Anterior cingulate cortex (tissue), 58 donors: ENCODE results near the gene ACACA.

Experiments used
- DNase-seq, 58 donors: peaks; one replicate each; lab custom pipeline; 2025; lab: John Stamatoyannopoulos, UW

Gene ACACA

DNA sequence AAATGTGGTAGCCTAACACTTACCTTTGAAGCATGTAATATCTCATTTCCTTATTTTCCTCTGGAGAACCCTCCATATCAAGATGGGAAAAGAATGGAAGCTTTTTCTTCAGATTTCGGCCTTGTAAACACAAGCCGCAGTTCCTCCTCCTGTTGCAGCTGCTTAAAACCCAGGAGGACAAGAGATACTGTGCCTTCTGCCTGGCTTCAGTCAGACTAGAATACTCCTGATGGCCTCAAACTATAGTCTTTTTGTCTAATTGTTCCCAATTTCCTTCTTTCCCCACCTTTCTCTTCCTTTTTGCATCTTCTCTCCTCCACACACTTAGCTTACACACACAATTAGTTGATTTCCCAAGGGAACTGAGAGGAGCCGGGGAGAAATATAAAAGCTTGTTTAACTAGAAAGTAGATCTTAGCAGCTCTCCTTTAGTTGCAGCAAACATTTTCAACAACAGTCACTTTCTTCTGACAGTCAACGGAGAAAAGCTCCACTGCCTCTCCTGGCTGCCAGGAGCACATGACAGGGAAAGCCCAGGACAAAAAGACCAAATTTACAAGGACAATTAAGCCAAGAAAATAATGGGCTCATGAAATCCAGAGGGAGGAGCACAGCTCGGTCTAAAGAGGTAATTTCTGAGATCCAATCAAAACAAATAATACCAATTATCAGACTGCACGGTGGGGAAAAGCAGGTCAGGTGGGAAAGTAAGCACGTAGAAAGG is 107.2 kb downstream of the ACACA start:
- DNase-seq = peak in 21 of 58 donors; percentile 2 to 45 (median 12)

DNA sequence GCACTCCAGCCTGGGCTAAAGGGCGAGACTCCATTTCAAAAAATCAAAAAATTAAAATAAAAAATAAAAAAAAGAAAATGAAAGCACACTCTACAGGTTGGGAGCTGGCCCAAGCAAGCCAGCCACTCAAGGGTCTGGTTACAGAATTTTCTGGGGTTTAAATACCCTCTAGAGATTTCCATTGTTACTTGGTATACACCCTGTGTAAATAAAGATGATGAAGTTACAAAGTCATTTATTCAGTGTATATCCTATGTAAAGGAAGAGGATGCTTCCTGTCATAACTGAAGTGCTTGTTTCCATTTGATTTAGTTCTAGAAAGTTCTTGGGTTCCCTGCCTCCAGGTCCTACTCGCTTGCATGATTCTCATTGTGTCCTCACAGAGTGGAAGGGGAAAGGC is 110.7 kb downstream of the ACACA start:
- DNase-seq = no peak

DNA sequence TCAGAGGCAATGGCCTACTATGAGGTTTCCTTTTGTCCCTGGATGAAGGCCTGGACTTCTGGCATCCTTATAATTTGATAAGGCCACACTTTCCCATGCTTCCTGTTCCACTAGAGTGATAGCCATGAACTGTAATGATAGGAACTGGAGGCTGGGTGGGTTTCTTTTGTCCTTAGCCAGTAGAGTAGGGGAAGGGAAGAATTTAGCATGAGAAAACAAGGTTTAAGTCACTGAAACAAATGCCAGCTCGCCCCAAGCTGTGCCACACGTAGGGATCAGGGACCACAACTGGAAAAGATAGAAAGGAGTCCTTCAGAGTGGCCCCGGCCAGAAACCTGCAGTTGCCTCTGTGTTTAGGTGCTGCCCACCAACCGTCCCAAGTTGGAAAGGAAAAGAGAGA is 111.7 kb downstream of the ACACA start:
- DNase-seq = no peak

DNA sequence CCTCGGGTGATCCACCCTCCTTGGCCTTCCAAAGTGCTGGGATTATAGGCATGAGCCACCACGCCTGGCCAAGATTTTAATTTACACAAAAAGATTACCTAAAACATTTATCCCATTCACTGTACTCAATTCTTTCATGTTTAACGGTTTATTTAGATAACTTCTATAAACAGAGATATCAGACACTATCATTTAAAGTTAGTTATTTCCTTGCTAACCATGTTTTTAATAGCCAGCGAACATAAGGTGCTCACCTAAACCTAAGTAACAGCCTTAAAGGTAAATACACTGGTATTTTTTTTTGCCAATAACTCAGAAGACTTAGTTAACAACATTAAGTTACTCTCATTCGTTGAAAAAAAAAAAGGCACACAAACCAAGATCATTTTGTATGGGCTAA is 112.9 kb downstream of the ACACA start:
- DNase-seq = no peak

DNA sequence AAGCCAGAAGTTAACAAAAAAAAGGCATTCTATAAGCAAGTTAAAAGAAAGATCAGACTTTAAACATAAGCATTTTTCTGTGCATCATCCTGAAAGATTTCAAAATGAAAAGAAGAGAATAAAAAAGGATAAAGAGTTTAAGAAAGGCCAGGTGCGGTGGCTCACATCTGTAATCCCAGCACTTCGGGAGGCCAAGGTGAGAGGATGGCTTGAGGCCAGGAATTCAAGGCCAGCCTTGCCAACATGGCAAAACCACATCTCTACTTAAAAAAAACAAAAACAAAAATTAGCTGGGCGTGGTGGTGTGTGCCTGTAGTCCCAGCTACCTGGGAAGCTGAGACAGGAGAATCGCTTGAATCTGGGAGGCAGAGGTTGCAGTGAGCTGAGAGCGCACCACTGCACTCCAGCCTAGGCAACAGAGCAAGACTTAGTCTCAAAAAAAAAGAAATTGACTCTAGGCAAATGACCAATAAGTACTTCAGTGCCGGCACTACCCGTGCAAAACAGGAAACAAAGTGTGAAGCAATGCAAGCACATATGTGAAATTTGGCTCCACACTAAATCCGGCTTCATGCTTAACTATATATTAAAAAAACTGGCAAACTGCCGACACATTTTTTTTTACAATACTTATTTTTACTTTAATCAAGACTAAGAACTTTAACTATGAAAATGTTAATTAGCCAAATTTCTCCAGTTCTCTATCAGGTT is 114.1 kb downstream of the ACACA start:
- DNase-seq = no peak

DNA sequence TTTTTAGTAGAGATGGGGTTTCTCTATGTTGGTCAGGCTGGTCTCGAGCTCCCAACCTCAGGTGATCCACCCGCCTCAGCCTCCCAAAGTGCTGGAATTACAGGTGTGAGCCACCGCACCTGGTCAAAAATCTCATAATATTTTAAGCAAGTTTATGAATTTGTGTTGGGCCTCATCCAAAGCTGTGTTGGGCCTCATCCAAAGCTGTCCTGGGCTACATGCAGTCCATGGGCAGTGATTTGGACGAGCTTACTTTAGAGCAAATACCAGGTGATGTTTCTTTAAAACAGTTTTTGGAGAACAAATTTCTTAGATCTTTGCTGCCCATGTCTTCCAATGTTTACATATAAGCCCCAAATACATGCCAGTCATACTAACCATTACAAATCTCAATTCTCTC is 115.3 kb downstream of the ACACA start:
- no peak for DNase-seq

DNA sequence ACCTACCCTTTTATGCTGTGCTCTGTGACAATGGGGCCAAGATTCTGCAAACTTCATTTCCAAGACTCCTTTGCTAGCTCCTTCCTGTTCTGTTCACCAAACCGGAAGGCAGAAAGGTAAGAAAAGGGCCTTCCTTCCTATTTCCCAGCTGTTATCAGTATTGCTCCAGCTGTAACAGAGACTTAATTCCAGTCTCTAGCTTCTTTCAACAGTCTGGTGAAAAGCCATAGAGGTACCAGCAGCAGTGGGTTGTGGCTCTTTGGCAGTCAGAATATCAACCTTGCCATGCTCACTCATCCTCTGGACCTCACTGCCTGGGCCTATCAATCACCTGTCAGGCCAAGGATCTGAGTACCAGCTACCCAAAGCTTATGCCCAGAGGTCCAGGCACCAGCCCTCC is 120.2 kb downstream of the ACACA start:
- DNase-seq = no peak

DNA sequence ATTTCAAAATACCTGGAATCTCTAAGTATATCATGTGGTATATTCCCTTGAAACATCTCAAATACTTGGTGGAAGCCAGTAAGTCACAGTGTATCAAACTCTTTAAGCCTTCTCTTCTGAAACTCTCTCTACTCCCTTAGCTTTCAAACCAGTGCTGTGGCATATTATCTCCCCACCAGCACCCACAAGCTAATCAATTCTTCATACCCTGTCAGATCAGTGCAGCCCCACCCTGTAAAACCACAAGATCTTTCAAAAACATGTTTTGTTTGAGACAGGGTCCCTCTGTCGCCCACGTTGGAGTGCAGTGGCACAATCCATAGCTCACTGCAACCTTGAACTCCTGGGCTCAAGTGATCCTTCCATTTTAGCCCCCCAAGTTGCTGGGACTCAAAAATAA is 122.4 kb downstream of the ACACA start:
- no peak for DNase-seq

DNA sequence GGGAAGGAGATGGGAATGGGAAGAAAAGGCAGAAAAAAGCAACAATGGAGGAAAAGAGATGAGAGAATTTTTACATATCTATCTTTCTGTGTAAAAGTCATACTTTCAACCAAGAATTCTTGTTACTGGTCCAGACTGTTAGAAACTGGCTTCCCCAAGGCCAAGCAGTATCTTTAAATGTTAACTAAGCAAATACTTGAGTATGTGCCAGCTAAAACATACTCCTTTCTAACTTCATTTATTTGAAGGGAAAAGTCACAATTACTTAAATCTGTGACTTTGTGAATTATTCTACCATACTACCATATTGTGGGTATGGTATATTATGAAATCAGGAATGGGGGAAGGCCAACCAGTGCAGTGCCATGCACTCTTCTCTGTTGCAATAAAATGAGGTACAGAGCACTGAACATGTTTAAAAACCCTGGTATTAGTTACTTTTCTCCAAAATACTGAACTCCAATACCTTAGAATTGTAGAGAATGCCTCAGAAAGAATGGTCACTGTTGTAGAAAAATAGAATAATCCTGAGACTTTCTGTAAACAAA is 123.1 kb downstream of the ACACA start:
- no peak for DNase-seq

DNA sequence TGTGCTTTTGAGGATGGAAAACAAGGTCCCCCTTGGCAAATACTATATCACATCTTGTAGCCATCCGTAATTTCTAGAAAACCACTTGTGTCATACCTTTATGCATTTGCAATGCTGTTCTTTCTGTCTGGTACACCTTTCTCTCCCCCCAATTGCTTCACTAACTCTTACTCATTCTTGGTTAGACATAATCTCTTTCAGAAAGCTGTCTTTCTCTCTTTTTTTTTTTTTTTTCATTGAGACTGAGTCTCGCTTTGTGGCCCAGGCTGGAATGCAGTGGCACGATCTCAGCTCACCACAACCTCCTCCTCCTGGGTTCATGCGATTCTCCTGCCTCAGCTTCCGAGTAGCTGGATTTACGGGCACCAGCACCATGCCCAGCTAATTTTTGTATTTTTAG is 125.8 kb downstream of the ACACA start:
- DNase-seq = no peak

DNA sequence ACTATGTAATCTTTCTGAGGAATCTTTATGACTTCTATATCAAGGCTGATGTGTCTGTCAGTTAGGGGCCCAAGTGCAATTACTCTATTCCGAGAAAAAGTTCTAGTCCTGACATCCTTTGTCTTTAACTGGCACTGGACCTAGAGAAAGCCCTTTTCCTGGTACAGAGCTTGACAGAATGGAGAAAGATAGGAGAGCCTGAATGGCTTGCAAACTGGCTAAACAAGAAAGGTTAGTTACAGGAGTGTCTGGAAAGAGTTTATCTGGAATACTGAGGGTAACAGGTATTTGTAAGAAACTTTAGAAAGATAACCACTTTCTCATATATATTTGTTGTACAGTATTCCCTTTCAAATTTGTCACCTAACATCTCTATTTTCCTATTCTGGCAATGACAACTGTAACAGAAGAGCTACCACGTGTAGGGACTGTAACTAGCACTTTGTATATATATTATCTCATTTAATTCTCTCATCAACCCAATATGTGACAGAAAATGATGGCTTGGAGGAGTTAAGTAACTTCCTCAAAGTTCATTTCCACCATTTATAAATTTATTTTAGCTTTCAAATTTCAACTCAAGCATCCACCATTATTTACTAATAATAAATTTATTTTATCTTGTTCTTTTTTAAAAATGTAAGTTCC is 128.3 kb downstream of the ACACA start:
- DNase-seq = no peak

DNA sequence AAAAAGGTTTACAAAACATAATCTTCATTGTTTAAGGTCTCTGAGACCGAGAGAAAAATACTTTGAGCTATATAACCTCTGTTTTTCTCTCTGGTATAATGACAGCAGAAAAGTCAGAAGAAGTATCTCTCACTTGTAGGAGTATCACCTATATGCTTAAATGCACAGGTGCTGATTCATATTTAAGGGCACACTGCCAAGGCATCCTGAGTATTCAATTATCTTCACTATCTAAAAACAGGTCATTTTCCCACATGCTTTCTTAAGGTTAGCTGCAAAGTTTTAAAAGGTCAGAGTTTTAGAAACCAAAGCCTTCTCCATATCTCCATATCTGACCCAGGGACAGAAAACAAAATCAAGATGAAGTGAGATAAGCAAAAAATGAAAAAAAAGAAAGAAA is 130.2 kb downstream of the ACACA start:
- DNase-seq = no peak

DNA sequence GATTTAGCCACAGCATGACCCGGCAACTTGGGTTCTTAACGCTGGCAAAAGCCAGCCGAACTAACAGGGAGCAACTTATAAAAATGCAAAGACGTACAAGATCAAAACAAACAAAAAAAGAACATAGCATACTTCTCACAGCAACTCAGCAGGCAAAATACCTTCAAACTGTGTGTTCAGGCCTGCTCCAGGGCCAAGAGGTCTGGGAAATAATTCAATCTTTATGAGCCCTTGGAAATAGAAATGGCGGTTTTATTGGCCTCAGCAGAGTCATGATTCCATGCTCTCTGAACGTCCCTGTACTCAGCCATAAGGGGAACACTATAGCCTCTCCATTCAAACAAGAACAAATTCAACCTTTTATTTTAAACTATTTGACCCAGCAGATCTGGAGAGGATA is 132.2 kb downstream of the ACACA start:
- no peak for DNase-seq

DNA sequence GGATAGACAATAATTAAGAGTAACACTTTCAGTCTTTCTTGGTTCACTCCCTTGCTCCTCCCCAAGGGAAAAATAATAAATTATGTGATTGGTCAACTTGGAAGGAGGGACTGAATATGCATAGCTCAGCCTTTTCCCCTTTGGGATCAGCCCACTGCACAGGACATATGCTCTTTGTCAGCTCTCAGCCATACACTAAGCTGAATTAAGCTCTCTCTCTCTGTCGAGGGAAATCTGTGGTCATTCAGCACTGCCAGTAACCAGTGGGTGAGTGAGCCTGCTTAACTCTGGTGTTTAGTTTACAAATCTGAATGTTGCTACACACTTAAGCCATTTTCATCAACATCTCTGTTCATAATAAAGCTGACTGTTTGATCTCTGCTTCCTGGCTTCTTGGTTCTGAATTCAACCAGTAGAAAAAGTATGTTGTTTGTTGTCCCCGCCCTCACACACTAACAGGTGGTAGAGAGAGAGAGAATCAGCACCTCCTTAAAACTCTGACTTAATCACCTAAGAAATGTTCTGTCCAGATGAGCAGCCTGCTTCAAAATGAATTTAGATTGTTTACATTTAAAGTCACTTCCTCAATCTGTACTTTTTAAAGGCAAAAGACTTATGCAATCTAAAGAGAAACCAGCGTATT is 133.1 kb downstream of the ACACA start:
- DNase-seq = no peak

DNA sequence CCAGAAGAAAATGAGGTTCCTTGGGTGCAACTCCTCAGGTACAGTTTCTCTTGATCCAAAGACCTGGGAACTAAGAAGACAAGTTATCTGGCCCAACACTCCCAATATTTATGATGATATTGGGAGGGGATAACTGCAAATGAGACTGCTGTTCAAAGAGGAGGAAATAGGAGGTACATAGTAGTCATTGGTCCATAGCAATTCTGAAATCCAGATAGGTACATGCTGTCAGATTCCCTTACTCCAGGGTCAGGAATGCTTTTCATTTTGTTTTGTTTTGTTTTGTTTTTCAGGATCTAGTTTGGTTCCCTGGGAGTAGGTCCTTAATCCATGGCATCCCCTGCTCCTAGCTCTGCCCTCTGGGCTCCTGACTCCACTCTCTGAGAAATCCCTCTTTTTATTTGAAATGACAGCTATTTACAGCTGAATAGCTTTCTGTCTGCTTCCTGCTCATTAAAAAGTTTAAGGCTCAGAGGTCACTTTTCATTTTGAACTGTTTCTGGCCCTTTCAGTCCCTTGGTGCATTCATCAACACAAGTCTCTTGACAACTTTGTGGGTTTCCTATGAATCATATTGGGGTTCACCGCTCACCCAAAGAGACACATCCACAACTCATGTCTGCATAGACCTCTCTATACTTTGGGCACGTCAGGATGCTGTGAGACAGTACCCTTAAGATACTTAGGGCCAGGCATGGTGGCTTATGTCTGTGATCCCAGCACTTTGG is 141.0 kb downstream of the ACACA start:
- no peak for DNase-seq

DNA sequence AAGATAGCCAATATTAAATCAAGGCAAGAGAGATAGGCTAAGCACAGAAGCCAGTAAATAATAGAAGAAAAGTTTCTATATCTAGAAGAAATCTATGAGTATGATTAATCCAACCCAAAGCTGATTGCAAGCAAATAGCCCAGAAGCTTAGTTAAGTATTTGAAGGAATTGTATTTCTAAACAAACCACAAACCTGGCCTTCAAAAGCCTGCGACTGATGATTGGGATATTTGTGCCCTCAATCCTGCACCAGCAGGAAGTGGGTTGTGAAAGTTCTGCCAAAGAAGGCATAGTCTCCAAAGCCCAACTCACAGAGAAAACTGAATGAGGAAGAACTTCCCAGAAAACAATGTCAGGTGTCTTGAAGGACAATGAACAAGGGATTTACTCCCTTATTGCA is 145.3 kb downstream of the ACACA start:
- no peak for DNase-seq

DNA sequence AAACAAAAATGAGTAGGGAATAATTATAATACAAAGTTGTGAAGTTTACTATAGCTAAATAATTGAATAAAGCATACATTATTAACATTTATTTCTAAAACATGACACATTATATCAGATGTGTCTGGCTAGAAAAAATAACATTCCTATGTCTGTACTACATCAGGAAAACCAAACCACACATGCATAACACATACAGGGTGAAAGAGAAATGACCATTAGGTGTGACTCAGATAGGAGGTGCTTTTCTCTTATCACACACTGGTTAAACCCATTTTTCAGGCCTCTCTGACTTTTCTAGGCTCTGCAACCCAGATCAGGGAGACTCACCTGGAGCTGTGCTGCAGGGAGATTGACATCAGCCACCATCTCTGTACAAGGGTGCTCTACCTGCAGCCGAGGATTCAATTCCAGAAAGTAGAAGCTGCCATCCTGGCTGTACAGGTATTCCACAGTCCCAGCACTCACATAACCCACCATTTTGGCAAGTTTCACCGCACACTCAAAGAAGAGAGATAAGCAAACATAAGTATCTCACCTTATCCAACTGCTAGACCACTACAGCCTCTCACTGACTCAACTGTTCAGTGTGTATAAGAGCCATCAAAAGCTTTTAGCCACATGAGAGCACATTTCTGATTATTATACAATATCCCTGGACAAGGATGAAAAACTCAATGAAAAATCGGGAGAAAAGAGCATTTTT is 147.5 kb downstream of the ACACA start:
- no peak for DNase-seq

DNA sequence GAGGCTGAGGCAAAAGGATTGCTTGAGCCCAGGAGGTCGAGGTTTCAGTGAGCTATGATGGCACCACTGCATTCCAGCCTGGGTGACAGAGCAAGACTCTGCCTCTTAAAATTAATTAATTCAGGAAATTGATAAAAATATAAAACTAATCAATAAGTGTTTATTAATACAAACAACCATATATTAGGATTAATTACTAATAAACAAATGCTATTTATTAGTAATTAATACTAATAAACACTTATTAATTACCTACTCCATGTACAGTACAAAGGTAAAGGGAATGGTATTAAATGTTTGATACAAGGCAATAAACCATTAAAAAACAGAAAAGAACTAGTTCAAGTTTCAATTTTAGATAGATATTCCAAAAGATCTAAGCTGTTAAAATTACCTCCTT is 150.0 kb downstream of the ACACA start:
- DNase-seq = no peak

DNA sequence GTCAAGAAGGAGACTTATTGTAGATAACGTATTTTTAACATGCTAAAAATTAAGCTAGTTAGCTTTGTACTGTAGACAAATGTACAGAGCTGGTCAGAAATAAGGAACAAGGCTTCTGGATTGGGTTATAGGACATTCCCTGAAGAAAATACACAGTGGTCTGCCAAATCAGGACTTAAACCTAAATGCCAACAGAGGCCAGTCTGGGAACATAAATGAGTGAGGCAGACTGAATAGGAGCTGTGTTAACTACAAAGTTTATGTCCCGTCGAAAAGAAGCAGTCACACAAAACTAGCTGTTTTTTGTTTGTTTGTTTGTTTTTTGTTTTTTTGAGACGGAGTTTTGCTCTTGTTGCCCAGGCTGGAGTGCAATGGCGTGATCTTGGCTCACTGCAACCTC is 151.2 kb downstream of the ACACA start:
- peak in 1 of 58 donors; percentile 4 for DNase-seq

DNA sequence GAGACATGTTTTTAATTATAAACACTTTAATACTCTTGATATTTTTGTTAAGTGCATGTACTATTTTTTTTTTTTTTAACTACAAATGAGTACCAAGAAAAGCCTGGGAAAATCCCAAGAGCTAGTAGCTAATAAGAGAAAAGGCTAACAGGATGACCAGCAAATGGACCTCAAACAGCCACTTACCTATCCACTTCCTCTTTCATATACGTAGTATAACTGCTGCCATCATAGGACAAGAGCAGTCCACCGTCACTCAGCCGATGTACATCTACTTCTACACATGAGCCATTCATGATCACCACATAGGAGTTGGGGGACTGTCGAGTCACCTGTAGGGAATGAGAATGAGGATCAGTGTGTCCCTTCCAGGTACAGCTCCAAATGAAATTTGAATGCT is 158.8 kb downstream of the ACACA start:
- DNase-seq = no peak
